HepG2 (cell line): ENCODE measurements around the gene SCN9A. TPM values are rescaled to one million over a fixed set of nuclear protein-coding genes. Genes with fewer than 3 reads are reported as not detected.

Experiments
- CCAR2 ChIP-seq: fragments of 200-400 bp; formaldehyde crosslinking; optimal IDR thresholded peaks from 2 replicates; pipeline ENCODE3; 2018; ENCODE audit warnings: low read depth, mild to moderate bottlenecking, low read length, moderate library complexity
- DNMT1 ChIP-seq: sonication (generic); formaldehyde crosslinking; IDR thresholded peaks from 2 replicates; pipeline ENCODE4 v1.5.1; 2020; ENCODE audit warnings: mild to moderate bottlenecking, missing genetic modification reagents
- GABPA ChIP-seq, 2 experiments: IDR thresholded peaks; 2 replicates each; pipeline ENCODE4 v1.6.1; 2011 to 2016; ENCODE audit warnings: low read depth in 2 of 2, low read length in 1 of 2, missing biosample characterization in 1 of 2, missing genetic modification characterization in 1 of 2
- HES4 ChIP-seq: sonication (generic); formaldehyde crosslinking; IDR thresholded peaks from 2 replicates; pipeline ENCODE4 v1.9.0; 2021; ENCODE audit warnings: mild to moderate bottlenecking, missing genetic modification reagents, borderline replicate concordance
- HNRNPH1 ChIP-seq: fragments of 200-400 bp; formaldehyde crosslinking; optimal IDR thresholded peaks from 2 replicates; pipeline ENCODE3; 2017; ENCODE audit warnings: mild to moderate bottlenecking, low read depth, low read length
- JUNB ChIP-seq: sonication (generic); formaldehyde crosslinking; IDR thresholded peaks from 2 replicates; pipeline ENCODE4 v1.8.0; 2022; ENCODE audit warnings: missing genetic modification reagents, mild to moderate bottlenecking, borderline replicate concordance
- MIER2 ChIP-seq: IDR thresholded peaks from 2 replicates; pipeline ENCODE4 v1.6.1; 2016; ENCODE audit warnings: missing biosample characterization, missing genetic modification reagents
- NCOR1 ChIP-seq: fragments of 200-600 bp; sonication (generic); IDR thresholded peaks from 2 replicates; pipeline ENCODE4 v1.7.0; 2017; ENCODE audit warnings: antibody characterized with exemption, low read length, borderline replicate concordance
- NFYC ChIP-seq: IDR thresholded peaks from 2 replicates; pipeline ENCODE4 v1.6.1; 2016; ENCODE audit warnings: missing genetic modification reagents, missing compliant biosample characterization
- PAX8 ChIP-seq: sonication (generic); formaldehyde crosslinking; IDR thresholded peaks from 2 replicates; pipeline ENCODE4 v1.8.0; 2022; ENCODE audit warnings: mild to moderate bottlenecking, missing genetic modification reagents, borderline replicate concordance
- ZBTB20 ChIP-seq: sonication (generic); formaldehyde crosslinking; IDR thresholded peaks from 2 replicates; pipeline ENCODE4 v1.8.1; 2023; ENCODE audit warnings: missing genetic modification reagents, low read depth, mild to moderate bottlenecking, borderline replicate concordance
- ZFX ChIP-seq: sonication (generic); formaldehyde crosslinking; IDR thresholded peaks from 2 replicates; pipeline ENCODE4 v1.4.0; 2020; ENCODE audit warnings: mild to moderate bottlenecking, low read depth, missing genetic modification reagents, moderate library complexity
- ZNF205 ChIP-seq: IDR thresholded peaks from 2 replicates; pipeline ENCODE4 v1.6.1; 2018; ENCODE audit warnings: missing biosample characterization, missing genetic modification reagents
- ZNF230 ChIP-seq: sonication (generic); formaldehyde crosslinking; IDR thresholded peaks from 2 replicates; pipeline ENCODE4 v1.4.0; 2020; ENCODE audit warnings: mild to moderate bottlenecking, missing genetic modification reagents
- ZNF550 ChIP-seq: sonication (generic); formaldehyde crosslinking; IDR thresholded peaks from 2 replicates; pipeline ENCODE4 v1.4.0; 2020; ENCODE audit warnings: mild to moderate bottlenecking, missing genetic modification reagents, borderline replicate concordance
- ZNF724P ChIP-seq: sonication (generic); formaldehyde crosslinking; IDR thresholded peaks from 2 replicates; pipeline ENCODE4 v1.8.0; 2022; ENCODE audit warnings: missing genetic modification reagents, borderline replicate concordance
- ZNF776 ChIP-seq: sonication (generic); formaldehyde crosslinking; IDR thresholded peaks from 2 replicates; pipeline ENCODE4 v1.4.0; 2020; ENCODE audit warnings: mild to moderate bottlenecking, missing genetic modification reagents
- polyA plus RNA-seq, 8 experiments: library from polyadenylated mRNA; depleted of rRNA in 3 of 8; stranded (reverse) in 7 of 8; unstranded in 1 of 8; fragments of >200 nt; fragmentation: Illumina TruSeq in 4 of 8; extraction: Trizol in 4 of 8; gene quantifications; 2 replicates each; pipeline versions ENCODE4 v1.2.1 to v1.2.3, GENCODE V29; 2011 to 2016; ENCODE audit warnings: low read depth in 4 of 8, missing spikeins in 1 of 8, mixed read lengths in 1 of 8; ENCODE audit not compliant: insufficient read depth in 1 of 8
- total RNA-seq, 5 experiments: library from RNA; depleted of rRNA; stranded (reverse); fragments of >200 nt; fragmentation: Illumina TruSeq; extraction: Trizol; gene quantifications; 2 replicates each; pipeline ENCODE4 v1.2.3, GENCODE V29; 2016; ENCODE audit warnings: low read depth in 1 of 5
- TF ChIP-seq, protein P1 (sequence below): sonication (generic); formaldehyde crosslinking; IDR thresholded peaks from 2 replicates; pipeline ENCODE4 v1.4.0; 2020; ENCODE audit warnings: missing genetic modification reagents
- TF ChIP-seq, protein P2 (sequence below): sonication (generic); formaldehyde crosslinking; IDR thresholded peaks from 2 replicates; pipeline ENCODE4 v1.4.0; 2020; ENCODE audit warnings: missing genetic modification reagents
- TF ChIP-seq, protein P3 (sequence below): sonication (generic); formaldehyde crosslinking; IDR thresholded peaks from 2 replicates; pipeline ENCODE4 v1.4.0; 2020; ENCODE audit warnings: low read depth, mild to moderate bottlenecking, missing genetic modification reagents
- TF ChIP-seq, protein P4 (sequence below): sonication (generic); formaldehyde crosslinking; IDR thresholded peaks from 2 replicates; pipeline ENCODE4 v1.5.1; 2020; ENCODE audit warnings: mild to moderate bottlenecking, missing genetic modification reagents, borderline replicate concordance

The SCN9A gene
- total and polyA plus RNA-seq, 2 of the 13 experiments (the other 11 are each of a cell fraction or from before 2014, with no cell fraction given), result 15.3 to 24.3 TPM

DNA sequence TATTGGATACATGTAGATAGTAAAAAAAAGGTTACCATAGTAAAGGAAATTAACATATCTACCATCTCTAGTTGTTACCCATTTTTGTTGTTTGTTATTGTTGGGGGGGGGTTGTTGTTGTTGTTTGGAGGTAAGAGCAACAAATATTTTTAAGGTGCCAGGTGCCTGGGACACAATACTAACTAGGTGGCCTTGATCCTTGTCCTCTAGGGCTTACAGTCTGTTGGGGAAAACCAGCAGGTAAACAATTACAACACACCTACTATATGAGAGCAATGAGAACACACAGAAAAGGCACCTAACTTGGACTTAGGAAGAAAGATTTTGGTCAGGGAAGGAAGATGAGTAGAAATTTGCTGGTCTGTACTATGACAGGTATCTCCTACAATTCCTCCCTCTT lies 46.3 kb downstream of the SCN9A start (continued):
- TF ChIP-seq, protein P1, sequence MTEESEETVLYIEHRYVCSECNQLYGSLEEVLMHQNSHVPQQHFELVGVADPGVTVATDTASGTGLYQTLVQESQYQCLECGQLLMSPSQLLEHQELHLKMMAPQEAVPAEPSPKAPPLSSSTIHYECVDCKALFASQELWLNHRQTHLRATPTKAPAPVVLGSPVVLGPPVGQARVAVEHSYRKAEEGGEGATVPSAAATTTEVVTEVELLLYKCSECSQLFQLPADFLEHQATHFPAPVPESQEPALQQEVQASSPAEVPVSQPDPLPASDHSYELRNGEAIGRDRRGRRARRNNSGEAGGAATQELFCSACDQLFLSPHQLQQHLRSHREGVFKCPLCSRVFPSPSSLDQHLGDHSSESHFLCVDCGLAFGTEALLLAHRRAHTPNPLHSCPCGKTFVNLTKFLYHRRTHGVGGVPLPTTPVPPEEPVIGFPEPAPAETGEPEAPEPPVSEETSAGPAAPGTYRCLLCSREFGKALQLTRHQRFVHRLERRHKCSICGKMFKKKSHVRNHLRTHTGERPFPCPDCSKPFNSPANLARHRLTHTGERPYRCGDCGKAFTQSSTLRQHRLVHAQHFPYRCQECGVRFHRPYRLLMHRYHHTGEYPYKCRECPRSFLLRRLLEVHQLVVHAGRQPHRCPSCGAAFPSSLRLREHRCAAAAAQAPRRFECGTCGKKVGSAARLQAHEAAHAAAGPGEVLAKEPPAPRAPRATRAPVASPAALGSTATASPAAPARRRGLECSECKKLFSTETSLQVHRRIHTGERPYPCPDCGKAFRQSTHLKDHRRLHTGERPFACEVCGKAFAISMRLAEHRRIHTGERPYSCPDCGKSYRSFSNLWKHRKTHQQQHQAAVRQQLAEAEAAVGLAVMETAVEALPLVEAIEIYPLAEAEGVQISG, result no peak
- TF ChIP-seq, protein P2, sequence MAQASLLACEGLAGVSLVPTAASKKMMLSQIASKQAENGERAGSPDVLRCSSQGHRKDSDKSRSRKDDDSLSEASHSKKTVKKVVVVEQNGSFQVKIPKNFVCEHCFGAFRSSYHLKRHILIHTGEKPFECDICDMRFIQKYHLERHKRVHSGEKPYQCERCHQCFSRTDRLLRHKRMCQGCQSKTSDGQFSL (CRISPR knock-in tag), result peak; percentile 81
- TF ChIP-seq ZNF550 (CRISPR knock-in tag) (no peak), ZNF724P (peak; percentile 59; the same call in 1 of the 2 replicates), CCAR2 (no peak), ZFX (no peak), MIER2 (CRISPR knock-in tag) (0 out of 2 replicates have a peak, but pooled peaks have one; percentile 38), JUNB (CRISPR knock-in tag) (no peak), PAX8 (no peak), NCOR1 (peak; percentile 72; the same call in 1 of the 2 replicates), HES4 (CRISPR knock-in tag) (no peak), DNMT1 (no peak), HNRNPH1 (no peak), GABPA (IDR thresholded peaks at IDR 0.05; ENCODE audit: low read depth, low read length) (no peak), GABPA (CRISPR knock-in tag; IDR thresholded peaks at IDR 0.05; ENCODE audit: low read depth) (no peak), ZNF205 (no peak), ZNF776 (CRISPR knock-in tag) (no peak), NFYC (CRISPR knock-in tag) (no peak), ZBTB20 (CRISPR knock-in tag) (no peak; the same call in 1 of the 2 replicates), ZNF230 (CRISPR knock-in tag) (no peak)
- TF ChIP-seq, protein P3, sequence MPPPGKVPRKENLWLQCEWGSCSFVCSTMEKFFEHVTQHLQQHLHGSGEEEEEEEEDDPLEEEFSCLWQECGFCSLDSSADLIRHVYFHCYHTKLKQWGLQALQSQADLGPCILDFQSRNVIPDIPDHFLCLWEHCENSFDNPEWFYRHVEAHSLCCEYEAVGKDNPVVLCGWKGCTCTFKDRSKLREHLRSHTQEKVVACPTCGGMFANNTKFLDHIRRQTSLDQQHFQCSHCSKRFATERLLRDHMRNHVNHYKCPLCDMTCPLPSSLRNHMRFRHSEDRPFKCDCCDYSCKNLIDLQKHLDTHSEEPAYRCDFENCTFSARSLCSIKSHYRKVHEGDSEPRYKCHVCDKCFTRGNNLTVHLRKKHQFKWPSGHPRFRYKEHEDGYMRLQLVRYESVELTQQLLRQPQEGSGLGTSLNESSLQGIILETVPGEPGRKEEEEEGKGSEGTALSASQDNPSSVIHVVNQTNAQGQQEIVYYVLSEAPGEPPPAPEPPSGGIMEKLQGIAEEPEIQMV (CRISPR knock-in tag), result no peak
- TF ChIP-seq, protein P4, sequence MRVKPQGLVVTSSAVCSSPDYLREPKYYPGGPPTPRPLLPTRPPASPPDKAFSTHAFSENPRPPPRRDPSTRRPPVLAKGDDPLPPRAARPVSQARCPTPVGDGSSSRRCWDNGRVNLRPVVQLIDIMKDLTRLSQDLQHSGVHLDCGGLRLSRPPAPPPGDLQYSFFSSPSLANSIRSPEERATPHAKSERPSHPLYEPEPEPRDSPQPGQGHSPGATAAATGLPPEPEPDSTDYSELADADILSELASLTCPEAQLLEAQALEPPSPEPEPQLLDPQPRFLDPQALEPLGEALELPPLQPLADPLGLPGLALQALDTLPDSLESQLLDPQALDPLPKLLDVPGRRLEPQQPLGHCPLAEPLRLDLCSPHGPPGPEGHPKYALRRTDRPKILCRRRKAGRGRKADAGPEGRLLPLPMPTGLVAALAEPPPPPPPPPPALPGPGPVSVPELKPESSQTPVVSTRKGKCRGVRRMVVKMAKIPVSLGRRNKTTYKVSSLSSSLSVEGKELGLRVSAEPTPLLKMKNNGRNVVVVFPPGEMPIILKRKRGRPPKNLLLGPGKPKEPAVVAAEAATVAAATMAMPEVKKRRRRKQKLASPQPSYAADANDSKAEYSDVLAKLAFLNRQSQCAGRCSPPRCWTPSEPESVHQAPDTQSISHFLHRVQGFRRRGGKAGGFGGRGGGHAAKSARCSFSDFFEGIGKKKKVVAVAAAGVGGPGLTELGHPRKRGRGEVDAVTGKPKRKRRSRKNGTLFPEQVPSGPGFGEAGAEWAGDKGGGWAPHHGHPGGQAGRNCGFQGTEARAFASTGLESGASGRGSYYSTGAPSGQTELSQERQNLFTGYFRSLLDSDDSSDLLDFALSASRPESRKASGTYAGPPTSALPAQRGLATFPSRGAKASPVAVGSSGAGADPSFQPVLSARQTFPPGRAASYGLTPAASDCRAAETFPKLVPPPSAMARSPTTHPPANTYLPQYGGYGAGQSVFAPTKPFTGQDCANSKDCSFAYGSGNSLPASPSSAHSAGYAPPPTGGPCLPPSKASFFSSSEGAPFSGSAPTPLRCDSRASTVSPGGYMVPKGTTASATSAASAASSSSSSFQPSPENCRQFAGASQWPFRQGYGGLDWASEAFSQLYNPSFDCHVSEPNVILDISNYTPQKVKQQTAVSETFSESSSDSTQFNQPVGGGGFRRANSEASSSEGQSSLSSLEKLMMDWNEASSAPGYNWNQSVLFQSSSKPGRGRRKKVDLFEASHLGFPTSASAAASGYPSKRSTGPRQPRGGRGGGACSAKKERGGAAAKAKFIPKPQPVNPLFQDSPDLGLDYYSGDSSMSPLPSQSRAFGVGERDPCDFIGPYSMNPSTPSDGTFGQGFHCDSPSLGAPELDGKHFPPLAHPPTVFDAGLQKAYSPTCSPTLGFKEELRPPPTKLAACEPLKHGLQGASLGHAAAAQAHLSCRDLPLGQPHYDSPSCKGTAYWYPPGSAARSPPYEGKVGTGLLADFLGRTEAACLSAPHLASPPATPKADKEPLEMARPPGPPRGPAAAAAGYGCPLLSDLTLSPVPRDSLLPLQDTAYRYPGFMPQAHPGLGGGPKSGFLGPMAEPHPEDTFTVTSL (CRISPR knock-in tag), result peak; percentile 99
